HG02870 (cell line): Measurements from ENCODE around the gene LCTL.
"Not testable (repeated sequence)": the region's sequence is repeated elsewhere in the genome, so short reads cannot be mapped to it uniquely, and the experiment has no call there.

ENCODE experiments used
- ATAC-seq: cut with Tn5 transposase; IDR thresholded peaks from one replicate; pipeline ENCODE4 v1.9.1; 2021; ENCODE audit warnings: mild to moderate bottlenecking, moderate library complexity; ENCODE audit not compliant: unreplicated experiment

Gene LCTL

GRCh38 chr15:66592505-66593218 is 26.9 kb upstream of the LCTL start:
- ATAC-seq, result no peak

- no peak for ATAC-seq
These were observed 25.6 kb upstream of the LCTL start for GRCh38 chr15:66591322-66591862.

GRCh38 chr15:66590435-66590834 is 24.6 kb upstream of the LCTL start:
- ATAC-seq, result no peak

GRCh38 chr15:66589429-66589828 is 23.6 kb upstream of the LCTL start:
- not testable (repeated sequence) for ATAC-seq

- no peak for ATAC-seq
These were observed 23.2 kb upstream of the LCTL start for GRCh38 chr15:66588971-66589370.

GRCh38 chr15:66588537-66588936 is 22.7 kb upstream of the LCTL start:
- ATAC-seq, result no peak

- no peak for ATAC-seq
These were observed 22.0 kb upstream of the LCTL start for GRCh38 chr15:66587749-66588148.

- no peak for ATAC-seq
These were observed 21.2 kb upstream of the LCTL start for GRCh38 chr15:66587020-66587419.

GRCh38 chr15:66586155-66586976 is 20.6 kb upstream of the LCTL start:
- no peak for ATAC-seq

GRCh38 chr15:66581972-66582537 is 16.3 kb upstream of the LCTL start:
- no peak for ATAC-seq

GRCh38 chr15:66580643-66581042 is 14.8 kb upstream of the LCTL start:
- ATAC-seq, result no peak

- ATAC-seq, result no peak
These were observed 12.6 kb upstream of the LCTL start for GRCh38 chr15:66578286-66578875.

GRCh38 chr15:66574596-66574950 is 8.8 kb upstream of the LCTL start:
- ATAC-seq, result no peak

GRCh38 chr15:66573719-66574595 is 8.2 kb upstream of the LCTL start:
- ATAC-seq, result no peak

GRCh38 chr15:66573348-66573718 is 7.5 kb upstream of the LCTL start:
- no peak for ATAC-seq

- no peak for ATAC-seq
These were observed 6.3 kb upstream of the LCTL start for GRCh38 chr15:66572146-66572545.

- ATAC-seq, result no peak
These were observed 5.2 kb upstream of the LCTL start for GRCh38 chr15:66570842-66571478.

- ATAC-seq, result no peak
These were observed 4.5 kb upstream of the LCTL start for GRCh38 chr15:66570327-66570726.

GRCh38 chr15:66569461-66570137 is 3.8 kb upstream of the LCTL start:
- no peak for ATAC-seq
